HepG2 (cell line): ENCODE measurements around the gene SNN. TPM values are rescaled to one million over a fixed set of nuclear protein-coding genes. Genes with fewer than 3 reads are reported as not detected.

ENCODE experiments used
- CENPBD1 ChIP-seq: sonication (generic); formaldehyde crosslinking; IDR thresholded peaks from 2 replicates; pipeline ENCODE4 v1.8.0; 2022; ENCODE audit warnings: missing genetic modification reagents, low read depth, mild to moderate bottlenecking, borderline replicate concordance
- HMGXB3 ChIP-seq: sonication (generic); formaldehyde crosslinking; IDR thresholded peaks from 2 replicates; pipeline ENCODE4 v1.4.0; 2020; ENCODE audit warnings: missing genetic modification reagents, borderline replicate concordance
- HNRNPL ChIP-seq: fragments of 200-400 bp; formaldehyde crosslinking; IDR thresholded peaks from 2 replicates; pipeline ENCODE4 v1.6.1; 2017; ENCODE audit warnings: mild to moderate bottlenecking, low read depth, low read length
- SOX6 ChIP-seq, 2 experiments: fragments of 450-650 bp in 1 of 2; sonication (generic) in 1 of 2; formaldehyde crosslinking in 1 of 2; IDR thresholded peaks; 2 replicates each; pipeline versions ENCODE4 v1.4.0 to v1.6.1; 2017 to 2020; ENCODE audit warnings: antibody characterized with exemption in 1 of 2, mild to moderate bottlenecking in 1 of 2, missing genetic modification reagents in 1 of 2
- polyA plus RNA-seq, 8 experiments: library from polyadenylated mRNA; depleted of rRNA in 3 of 8; stranded (reverse) in 7 of 8; unstranded in 1 of 8; fragments of >200 nt; fragmentation: Illumina TruSeq in 4 of 8; extraction: Trizol in 4 of 8; gene quantifications; 2 replicates each; pipeline versions ENCODE4 v1.2.1 to v1.2.3, GENCODE V29; 2011 to 2016; ENCODE audit warnings: low read depth in 4 of 8, missing spikeins in 1 of 8, mixed read lengths in 1 of 8; ENCODE audit not compliant: insufficient read depth in 1 of 8
- total RNA-seq, 5 experiments: library from RNA; depleted of rRNA; stranded (reverse); fragments of >200 nt; fragmentation: Illumina TruSeq; extraction: Trizol; gene quantifications; 2 replicates each; pipeline ENCODE4 v1.2.3, GENCODE V29; 2016; ENCODE audit warnings: low read depth in 1 of 5

The SNN gene
- total and polyA plus RNA-seq, 2 of the 13 experiments (the other 11 are each of a cell fraction or from before 2014, with no cell fraction given) = 5.2 to 8.4 TPM

GRCh38 chr16:11673091-11674000 is 5.1 kb downstream of the SNN start (continued):
- TF ChIP-seq CENPBD1 (CRISPR knock-in tag) = no peak
- TF ChIP-seq HMGXB3 = no peak
- TF ChIP-seq HNRNPL = 0 out of 2 replicates have a peak, but pooled peaks have one; percentile 44
- TF ChIP-seq SOX6 (IDR thresholded peaks at IDR 0.05) = no peak
- 0 out of 2 replicates have a peak, but pooled peaks have one; percentile 2 for TF ChIP-seq SOX6 (CRISPR knock-in tag; IDR thresholded peaks at IDR 0.05)
